IMR-90 (cell line): Measurements from ENCODE around the gene EHMT1. TPM values are rescaled to one million over a fixed set of nuclear protein-coding genes. Genes with fewer than 3 reads are reported as not detected.
A peak's percentile ranks its signal among the peaks of the same experiment; 100 is the strongest.

Experiments used
- ATAC-seq: fragments of 200-7000 bp; cut with Tn5 transposase; 2 replicates; pipeline ENCODE4 v1.9.1; 2020; ENCODE audit warnings: low read depth, mild to moderate bottlenecking, moderate library complexity
- BruUV-seq: library from RNA; stranded (reverse); fragments of 400-500 nt; replicated peaks from 2 replicates; lab custom pipeline; 2021; lab: Mats Ljungman, UMichigan
- CTCF ChIA-PET: fragments of 300-600 bp; formaldehyde crosslinking; extraction: SDS; loops from one replicate; lab custom pipeline; 2021; ENCODE audit warnings: antibody characterized with exemption; lab: Yijun Ruan, JAX
- POLR2A ChIA-PET: fragments of 300-600 bp; sonication (Branson Sonifier 250); formaldehyde crosslinking; loops from one replicate; lab custom pipeline; 2022; ENCODE audit warnings: antibody characterized with exemption; ENCODE audit not compliant: unreplicated experiment; lab: Charles Lee
- DNase-seq: peaks from one replicate; pipeline ENCODE4 v3.0.0; 2013
- H2AFZ ChIP-seq: replicated peaks from 2 replicates; pipeline ENCODE3; 2013; ENCODE audit warnings: low read length, mild to moderate bottlenecking; ENCODE audit not compliant: poor library complexity
- H2AK5ac ChIP-seq: 2 replicates; pipeline ENCODE4 v1.6.1; 2013; ENCODE audit warnings: low read depth, low read length, inconsistent platforms
- H2AK9ac ChIP-seq: replicated peaks from 2 replicates; pipeline ENCODE3; 2013; ENCODE audit warnings: mild to moderate bottlenecking, low read depth, low read length, moderate library complexity; ENCODE audit not compliant: poor library complexity
- H2BK120ac ChIP-seq: 2 replicates; pipeline ENCODE4 v1.6.1; 2013; ENCODE audit warnings: low read depth, low read length, inconsistent platforms
- H2BK15ac ChIP-seq: 3 replicates; pipeline ENCODE4 v1.6.1; 2013; ENCODE audit warnings: low read depth, low read length, inconsistent platforms
- H2BK20ac ChIP-seq: 2 replicates; pipeline ENCODE4 v1.6.1; 2013; ENCODE audit warnings: low read depth, mild to moderate bottlenecking, inconsistent platforms, low read length, moderate library complexity
- H2BK5ac ChIP-seq: 2 replicates; pipeline ENCODE4 v1.6.1; 2013; ENCODE audit warnings: mild to moderate bottlenecking, low read depth, low read length, inconsistent platforms; ENCODE audit not compliant: poor library complexity, severe bottlenecking
- H3K14ac ChIP-seq: replicated peaks from 2 replicates; pipeline ENCODE4 v1.6.1; 2013; ENCODE audit warnings: low read depth, low read length, inconsistent platforms
- H3K18ac ChIP-seq: 2 replicates; pipeline ENCODE4 v1.6.1; 2013; ENCODE audit warnings: low read depth, low read length, control low read depth
- H3K23ac ChIP-seq: 2 replicates; pipeline ENCODE4 v1.6.1; 2013; ENCODE audit warnings: low read depth, low read length, inconsistent platforms
- H3K27ac ChIP-seq: 2 replicates; pipeline ENCODE4 v1.5.1; 2013; ENCODE audit warnings: mild to moderate bottlenecking, control low read depth, low read length; ENCODE audit not compliant: insufficient read depth
- H3K27me3 ChIP-seq: 2 replicates; pipeline ENCODE4 v1.6.1; 2013; ENCODE audit warnings: low read length; ENCODE audit not compliant: control insufficient read depth, insufficient read depth
- H3K36me3 ChIP-seq: 2 replicates; pipeline ENCODE4 v1.6.1; 2013; ENCODE audit warnings: low read length, mixed read lengths; ENCODE audit not compliant: control insufficient read depth, insufficient read depth
- H3K4ac ChIP-seq: 2 replicates; pipeline ENCODE4 v1.6.1; 2013; ENCODE audit warnings: low read depth, low read length, inconsistent platforms
- H3K4me1 ChIP-seq: 2 replicates; pipeline ENCODE4 v1.6.1; 2013; ENCODE audit warnings: low read length, mixed read lengths; ENCODE audit not compliant: control insufficient read depth, insufficient read depth
- H3K4me2 ChIP-seq: 2 replicates; pipeline ENCODE4 v1.6.1; 2013; ENCODE audit warnings: low read depth, mild to moderate bottlenecking, control low read depth, low read length, moderate library complexity
- H3K4me3 ChIP-seq: 2 replicates; pipeline ENCODE4 v1.5.1; 2013; ENCODE audit warnings: low read depth, mild to moderate bottlenecking, control low read depth, low read length, moderate library complexity; ENCODE audit not compliant: insufficient read depth
- H3K56ac ChIP-seq: 2 replicates; pipeline ENCODE4 v1.6.1; 2013; ENCODE audit warnings: low read length, inconsistent platforms; ENCODE audit not compliant: insufficient read depth; ENCODE audit errors: extremely low read depth
- H3K79me1 ChIP-seq, 2 experiments: 2 replicates each; pipeline ENCODE4 v1.6.1; 2013; ENCODE audit warnings: low read length in 2 of 2, inconsistent platforms in 1 of 2, low read depth in 1 of 2
- H3K9ac ChIP-seq: 2 replicates; pipeline ENCODE4 v1.6.1; 2013; ENCODE audit warnings: low read depth, low read length, control low read depth
- H3K9me1 ChIP-seq: 2 replicates; pipeline ENCODE4 v1.6.1; 2013; ENCODE audit warnings: low read length, inconsistent platforms; ENCODE audit not compliant: insufficient read depth
- H3K9me3 ChIP-seq: 2 replicates; pipeline ENCODE4 v1.6.1; 2013; ENCODE audit warnings: low read length; ENCODE audit not compliant: control insufficient read depth, insufficient read depth
- H4K20me1 ChIP-seq: 2 replicates; pipeline ENCODE4 v1.6.1; 2013; ENCODE audit warnings: low read length, inconsistent platforms; ENCODE audit not compliant: insufficient read depth
- H4K5ac ChIP-seq: 2 replicates; pipeline ENCODE4 v1.6.1; 2013; ENCODE audit warnings: mild to moderate bottlenecking, low read depth, low read length, control low read depth
- H4K8ac ChIP-seq, 2 experiments: 2 replicates each; pipeline ENCODE4 v1.6.1; 2013; ENCODE audit warnings: low read depth in 2 of 2, low read length in 2 of 2, control low read depth in 1 of 2, inconsistent platforms in 1 of 2
- H4K91ac ChIP-seq: 2 replicates; pipeline ENCODE4 v1.6.1; 2013; ENCODE audit warnings: low read depth, low read length, inconsistent platforms; ENCODE audit not compliant: insufficient read depth
- NFE2L2 ChIP-seq: fragments of 150-350 bp; IDR thresholded peaks from 2 replicates; pipeline ENCODE4 v1.6.1; 2016; ENCODE audit warnings: low read depth, mild to moderate bottlenecking, low read length
- WGBS, 2 experiments: methylation state at CpG; one replicate each; pipeline versions ENCODE4 v1.1.5 to v1.1.7; 2013; ENCODE audit warnings: missing lambda C conversion rate in 2 of 2; ENCODE audit not compliant: insufficient read length in 1 of 2; ENCODE audit errors: extremely low coverage in 2 of 2; 5-methylcytosine and 5-hydroxymethylcytosine counted together
- dilution Hi-C: fragments of 300-500 bp; cut with HindIII; formaldehyde crosslinking; loops from one replicate; pipeline ENCODE4 v1.14.3; 2018; ENCODE audit warnings: low sequenced_read_pairs; ENCODE audit not compliant: unreplicated experiment
- in situ Hi-C: fragments of 300-500 bp; cut with MboI; formaldehyde crosslinking; loops from 3 replicates; pipeline ENCODE4 v1.14.3; 2019; ENCODE audit warnings: low sequenced_read_pairs, inconsistent platforms, mixed read lengths
- intact Hi-C: fragments of 100-400 bp; cut with micrococcal nuclease; formaldehyde crosslinking; loops from 2 replicates; pipeline ENCODE4 v1.10.0; 2022
- polyA plus RNA-seq, 3 experiments: library from polyadenylated mRNA; depleted of rRNA; stranded (reverse); fragments of >200 nt; gene quantifications; 2 replicates each; pipeline ENCODE4 v1.2.3, GENCODE V29; 2012; ENCODE audit warnings: low replicate concordance in 1 of 3
- total RNA-seq: library from RNA; depleted of rRNA; stranded (reverse); fragments of >200 nt; gene quantifications from 2 replicates; pipeline ENCODE4 v1.2.3, GENCODE V29; 2012

The EHMT1 gene
- total and polyA plus RNA-seq, 2 of the 4 experiments (the other 2 are of a cell fraction) = 32.8 to 35.1 TPM

GRCh38 chr9:137630126-137630525 lies 11.3 kb downstream of the EHMT1 start:
- no peaks in the 10 kb centered on the region for H3K9me3 ChIP-seq
- dilution Hi-C loops = no loop called here
- no peak overlapping the region for H3K27ac ChIP-seq
- no peak overlapping the region for H2AFZ ChIP-seq
- H2AK9ac ChIP-seq = no peak overlapping the region
- no peak overlapping the region for H3K9ac ChIP-seq
- ATAC-seq (peak; percentile 64), DNase-seq (peak; percentile 28)
- in situ Hi-C loops = no loop called here
- no peak overlapping the region for H3K14ac ChIP-seq
- no peaks in the 10 kb centered on the region for H3K27me3 ChIP-seq
- H2AK5ac ChIP-seq = no peak overlapping the region
- H2BK5ac ChIP-seq = no peak overlapping the region
- H4K5ac ChIP-seq = no peak overlapping the region
- H3K23ac ChIP-seq = no peak overlapping the region; the same call in 1 of the 2 replicates
- H3K4me1 ChIP-seq = peaks cover 8% of the 10 kb centered on the region
- no peak overlapping the region for H2BK120ac ChIP-seq
- BruUV-seq = no TSS peak
- no peak overlapping the region for H3K56ac ChIP-seq
- intact Hi-C loops = no loop called here
- no peak overlapping the region for H3K4me3 ChIP-seq
- peak overlapping the region; percentile 36 for H3K4me2 ChIP-seq
- H3K4ac ChIP-seq = no peak overlapping the region
- peaks cover 21 to 73% of the 10 kb centered on the region in 2 experiments for H3K79me1 ChIP-seq
- H4K20me1 ChIP-seq = peaks cover 77% of the 10 kb centered on the region
- no peaks in the 10 kb centered on the region for H3K36me3 ChIP-seq
- H4K91ac ChIP-seq = no peak overlapping the region
- ChIA-PET CTCF (interaction anchor here (0.6 kb wide), 1 partner anchor 130 kb away, joined by 4 read pairs; no protein-coding TSS in a partner anchor), POLR2A (no interaction called here)
- no peak overlapping the region; a peak in 1 of 4 replicates for H4K8ac ChIP-seq
- H3K18ac ChIP-seq = no peak overlapping the region
- no CpG with 5 or more reads among the region's 1 CpG for WGBS, 2 experiments
- no peak overlapping the region for H2BK20ac ChIP-seq
- no peak overlapping the region for H2BK15ac ChIP-seq
- no peak for TF ChIP-seq NFE2L2
- H3K9me1 ChIP-seq = peaks cover 23% of the 10 kb centered on the region
